Kasumi-1 (cell line): ENCODE measurements around the gene SLC22A14.
"Not testable (repeated sequence)": the region's sequence is repeated elsewhere in the genome, so short reads cannot be mapped to it uniquely, and the experiment has no call there.

Experiments
- DNase-seq, 2 experiments: peaks; one replicate each; lab custom pipeline; 2025; lab: John Stamatoyannopoulos, UW

SLC22A14 gene

DNA sequence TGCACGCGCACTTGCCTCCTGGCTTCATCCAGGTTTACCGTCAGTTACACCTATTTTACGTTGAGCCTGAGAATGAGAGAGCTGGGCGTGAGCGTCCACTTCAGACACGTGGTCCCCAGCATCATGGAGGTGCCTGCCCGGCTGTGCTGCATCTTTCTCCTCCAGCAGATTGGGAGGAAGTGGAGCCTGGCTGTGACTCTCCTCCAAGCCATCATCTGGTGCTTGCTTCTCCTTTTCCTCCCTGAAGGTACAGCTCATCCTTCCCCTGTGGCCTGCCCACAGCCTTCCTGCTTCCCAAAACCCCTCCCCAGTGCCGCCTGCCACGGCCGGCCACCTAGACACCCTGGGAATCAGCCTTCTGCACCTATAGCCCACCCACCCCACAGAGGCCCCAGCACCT lies 31.6 kb downstream of the SLC22A14 start:
- peak; percentile 70 to 73 for DNase-seq

DNA sequence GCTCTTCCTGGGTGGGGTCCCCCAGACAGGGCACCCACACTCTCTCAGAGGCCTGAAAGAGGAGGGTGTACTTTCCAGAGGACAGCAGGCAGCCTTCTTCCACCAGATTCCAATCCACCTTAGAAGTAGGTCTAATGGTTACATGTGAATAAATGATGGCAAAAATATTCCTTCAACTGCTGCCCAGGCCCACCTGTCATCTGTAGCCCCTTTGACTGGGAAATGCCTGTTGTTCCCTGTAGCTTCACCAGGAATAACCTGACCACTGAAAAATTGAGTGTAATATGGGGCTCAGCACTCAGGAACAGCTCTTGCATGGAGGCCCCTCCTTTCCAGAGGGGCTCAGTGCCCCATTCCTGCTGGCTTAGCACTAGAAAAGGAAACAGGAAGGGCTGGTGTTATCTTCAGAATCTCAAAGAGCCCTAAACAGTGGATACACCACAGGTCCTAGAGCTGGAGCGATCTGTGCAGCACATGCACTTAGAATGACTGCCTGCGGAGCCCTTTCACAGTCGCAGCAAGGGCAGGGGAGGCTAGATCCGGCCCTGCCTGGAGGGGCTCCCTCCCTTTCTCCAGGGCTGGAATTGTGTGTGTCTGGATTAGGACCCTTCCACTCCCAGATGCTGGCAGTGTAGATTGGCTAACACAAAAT lies 32.1 kb downstream of the SLC22A14 start:
- peak; percentile 71 to 73 for DNase-seq

DNA sequence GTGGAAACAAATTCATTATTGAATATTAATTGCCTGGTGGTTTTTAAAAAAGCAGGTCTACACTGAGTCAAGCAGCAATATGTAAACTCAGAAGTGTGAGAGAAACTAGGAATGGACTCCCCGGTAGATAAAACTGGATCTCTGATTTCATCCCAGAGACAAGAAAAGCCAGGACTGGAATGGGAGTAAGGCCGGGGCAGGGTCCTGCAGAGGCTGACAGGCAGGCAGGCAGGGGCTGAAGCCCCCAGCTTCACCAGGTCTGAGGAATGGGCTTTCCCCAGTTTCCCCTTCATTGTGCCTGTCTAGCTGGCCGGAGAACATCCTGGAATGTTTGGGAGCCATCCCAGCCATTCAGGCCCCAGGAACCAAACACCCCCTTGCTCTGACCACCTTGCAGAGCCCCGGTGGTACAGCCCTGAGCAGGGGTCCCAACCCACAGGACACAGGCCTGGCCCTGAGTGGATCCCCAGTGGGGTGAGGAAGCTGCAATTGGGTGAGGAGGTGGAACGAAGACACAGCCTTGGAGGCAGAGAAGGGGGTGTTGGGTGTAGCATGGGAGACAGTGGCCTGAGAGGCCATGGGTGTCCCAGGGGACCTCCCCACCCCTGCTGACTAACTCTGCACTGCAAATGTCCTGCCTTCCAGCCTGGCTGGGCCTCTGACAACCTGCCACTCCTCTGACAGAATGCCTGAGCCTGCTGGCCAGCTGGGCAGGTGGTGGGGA lies 32.8 kb downstream of the SLC22A14 start:
- DNase-seq, result peak in 1 of 2 experiments; percentile 15

DNA sequence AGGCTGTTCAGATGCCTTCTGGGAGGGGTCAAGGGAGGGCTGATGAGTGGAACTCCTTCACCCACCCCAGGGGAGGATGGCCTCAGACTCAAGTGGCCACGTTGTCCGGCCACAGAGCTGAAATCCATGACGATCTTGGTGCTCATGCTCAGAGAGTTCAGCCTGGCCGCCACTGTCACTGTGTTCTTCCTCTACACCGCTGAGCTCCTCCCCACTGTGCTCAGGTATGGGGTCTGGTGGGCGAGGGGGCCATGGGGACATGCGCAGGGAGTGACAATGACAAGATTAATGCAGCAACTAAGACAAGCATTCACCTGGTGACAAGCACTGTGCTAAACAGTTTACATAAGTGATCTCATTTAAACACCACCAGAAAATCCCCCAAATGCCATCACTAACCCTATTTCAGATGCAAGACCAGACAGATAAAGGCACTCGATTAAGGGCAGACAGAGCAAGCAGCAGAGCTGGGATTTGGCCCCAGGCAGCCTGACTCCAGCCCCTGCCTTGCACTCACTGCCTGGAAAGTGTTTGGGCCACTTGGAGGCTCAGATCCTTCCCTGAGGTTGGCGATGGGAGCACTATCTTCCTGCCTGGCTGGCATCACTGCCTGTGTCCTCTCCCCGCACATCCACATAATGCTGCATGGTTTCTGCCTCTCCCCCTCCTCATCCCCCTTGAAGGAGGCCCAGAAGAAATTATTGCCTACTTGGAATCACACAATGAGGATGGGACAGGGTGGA lies 33.6 kb downstream of the SLC22A14 start:
- no peak for DNase-seq

DNA sequence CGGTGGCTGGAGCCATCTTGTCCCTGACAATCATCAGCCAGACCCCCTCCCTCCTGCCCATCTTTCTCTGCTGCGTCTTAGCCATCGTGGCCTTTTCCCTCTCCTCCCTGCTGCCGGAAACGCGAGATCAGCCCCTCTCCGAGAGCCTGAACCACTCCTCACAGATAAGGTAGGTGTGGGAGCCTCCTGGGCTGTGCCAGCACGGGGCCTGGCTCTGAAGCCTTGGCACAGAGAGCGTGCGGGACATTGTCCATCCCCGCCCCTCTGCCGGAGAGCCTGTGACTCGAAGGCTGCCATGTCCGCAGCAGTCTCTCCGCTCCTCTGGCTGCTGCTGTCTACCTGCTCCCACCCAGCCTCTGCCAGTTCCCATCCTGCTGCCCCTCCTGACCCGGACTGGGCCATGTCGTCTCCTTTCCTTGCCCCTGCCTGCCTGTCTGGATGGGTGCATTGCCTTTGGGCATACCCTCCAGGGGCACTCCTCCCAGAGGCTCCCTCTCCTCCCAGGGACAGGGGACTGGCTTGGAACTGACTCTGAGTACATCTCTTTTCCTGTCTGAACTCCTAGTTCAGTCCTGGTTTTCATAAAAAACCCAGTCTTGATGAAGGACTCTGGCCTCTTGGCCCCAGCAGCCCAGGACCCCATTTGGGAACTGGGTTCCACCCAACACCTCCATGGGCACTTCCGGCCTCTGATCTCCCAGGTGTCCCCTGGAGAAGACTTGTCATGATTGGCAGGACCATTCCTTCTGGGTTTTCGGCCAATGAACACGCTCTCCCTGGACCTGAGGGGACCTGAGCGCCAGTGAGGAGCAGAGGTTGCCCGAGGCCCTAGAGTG lies 34.5 kb downstream of the SLC22A14 start:
- no peak for DNase-seq

DNA sequence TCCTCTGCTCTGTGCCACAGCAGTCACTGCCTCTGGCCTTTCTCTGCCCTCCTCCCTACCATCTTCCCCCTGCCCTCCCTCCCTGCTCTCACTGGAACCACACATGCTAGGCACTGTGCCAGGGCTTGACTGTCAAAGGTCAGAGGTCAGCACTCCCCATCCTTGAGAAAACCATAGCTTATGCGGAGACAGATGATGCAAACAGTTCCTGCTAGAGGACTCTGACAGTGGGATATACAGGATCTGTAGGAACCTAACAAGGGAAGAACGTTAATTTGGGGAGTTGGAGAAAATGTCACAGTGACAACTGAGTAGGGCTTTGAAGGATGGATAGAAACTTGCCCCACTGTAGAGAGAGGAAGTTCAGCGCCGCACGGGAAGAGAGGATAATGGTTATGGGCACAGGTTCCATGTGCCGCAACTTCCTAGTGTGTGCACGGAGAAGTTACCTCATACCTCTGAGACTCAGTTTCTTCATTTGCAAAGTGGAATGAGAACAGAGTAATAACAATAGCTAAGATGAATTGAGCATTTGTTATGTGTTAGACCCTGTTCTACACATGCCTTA lies 35.2 kb downstream of the SLC22A14 start:
- DNase-seq, result no peak

DNA sequence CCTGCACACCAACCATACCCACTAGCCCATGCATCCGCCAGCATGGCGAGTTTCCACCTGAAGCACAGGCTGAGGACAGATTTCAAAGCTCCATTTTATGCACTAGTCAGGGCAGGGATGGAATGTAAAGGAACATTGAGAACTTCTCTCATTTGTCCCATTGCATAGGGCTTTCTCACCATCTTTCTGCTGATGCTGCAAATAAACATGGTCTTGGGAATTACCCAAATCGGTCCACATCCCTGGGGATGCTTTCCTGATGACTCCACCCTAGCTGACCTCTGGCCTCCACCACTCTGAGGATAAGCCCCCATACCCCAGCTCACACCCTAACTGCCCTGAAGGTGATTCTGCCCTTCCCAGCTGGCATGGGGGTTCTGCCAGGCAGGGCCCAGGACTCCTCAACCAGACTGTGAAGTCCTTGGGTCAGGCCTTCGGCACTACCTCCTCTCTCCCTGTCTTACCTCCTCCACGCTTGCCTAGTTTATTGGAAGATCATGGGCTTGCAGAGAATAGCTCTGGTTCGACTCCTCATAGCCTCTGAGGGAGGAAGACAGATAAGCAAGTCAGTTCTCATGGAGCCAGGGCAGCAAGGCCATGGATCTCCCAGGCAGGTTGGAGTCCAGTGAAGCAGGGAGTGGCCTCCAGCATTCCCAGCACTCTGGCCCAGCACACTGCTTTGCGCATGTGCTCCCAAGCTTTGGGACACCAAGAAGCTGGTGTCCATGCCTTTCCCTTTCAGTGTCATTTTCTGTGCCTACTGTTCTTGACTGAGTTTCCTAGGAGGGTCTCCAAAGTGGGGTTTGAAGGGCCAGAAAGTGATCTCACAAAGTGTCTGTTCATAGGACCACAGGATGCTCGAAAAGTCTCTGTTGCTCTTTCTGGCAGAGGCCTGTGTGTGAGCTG lies 36.9 kb downstream of the SLC22A14 start:
- no peak for DNase-seq

DNA sequence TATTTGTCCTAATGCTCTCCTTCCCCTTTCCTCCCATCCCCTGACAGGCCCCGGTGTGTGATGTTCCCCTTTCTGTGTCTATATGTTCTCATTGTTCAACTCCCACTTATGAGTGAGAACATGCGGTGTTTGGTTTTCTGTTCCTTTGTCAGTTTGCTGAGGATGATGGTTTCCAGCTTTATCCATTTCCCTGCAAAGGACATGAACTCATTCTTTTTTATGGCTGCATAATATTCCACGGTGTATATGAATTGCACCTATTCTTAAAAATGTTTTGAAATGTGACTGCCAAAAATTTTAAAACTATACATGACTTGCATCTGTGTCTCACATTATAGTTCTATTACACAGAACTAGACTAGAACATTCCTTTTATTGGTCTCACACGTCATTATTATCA lies 38.5 kb downstream of the SLC22A14 start:
- DNase-seq, result not testable (repeated sequence)

DNA sequence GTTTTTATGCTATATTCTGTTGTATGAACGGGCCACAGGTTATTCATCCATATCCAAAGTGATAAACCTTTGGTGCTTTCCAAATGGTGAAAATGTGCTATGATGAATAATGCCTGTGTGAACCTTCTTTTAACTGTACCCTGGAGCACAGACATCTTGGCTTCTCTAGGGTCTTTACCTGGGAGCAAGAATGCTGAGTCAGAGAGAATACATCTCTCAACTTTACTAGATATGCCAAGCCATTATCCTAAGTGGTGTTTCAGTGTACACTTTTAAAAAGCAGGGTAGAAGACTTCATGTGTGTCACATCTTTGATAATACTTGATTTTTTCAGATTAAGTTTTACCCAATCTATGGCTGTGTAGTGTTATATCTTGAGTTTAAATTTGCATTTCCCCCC lies 41.0 kb downstream of the SLC22A14 start:
- no peak for DNase-seq

DNA sequence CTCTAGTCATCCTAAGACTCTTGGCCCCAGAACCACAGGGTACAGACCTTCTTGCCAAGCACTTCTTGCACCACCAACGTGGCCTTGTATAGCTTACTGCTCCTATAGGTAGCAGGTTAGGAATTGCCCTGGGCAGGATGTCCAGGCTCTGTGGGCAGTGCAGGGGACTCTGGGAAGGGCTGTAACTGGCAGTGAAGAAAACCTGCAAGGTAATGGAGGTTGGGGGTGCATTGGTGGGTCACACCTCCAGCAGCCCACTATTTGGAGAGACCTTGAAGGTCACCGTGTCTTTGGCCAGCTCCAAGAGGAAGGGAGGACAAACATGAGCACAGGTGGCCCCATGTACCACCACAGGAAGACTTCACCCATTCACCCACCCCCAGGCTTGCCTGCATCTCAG lies 43.2 kb downstream of the SLC22A14 start:
- no peak for DNase-seq

DNA sequence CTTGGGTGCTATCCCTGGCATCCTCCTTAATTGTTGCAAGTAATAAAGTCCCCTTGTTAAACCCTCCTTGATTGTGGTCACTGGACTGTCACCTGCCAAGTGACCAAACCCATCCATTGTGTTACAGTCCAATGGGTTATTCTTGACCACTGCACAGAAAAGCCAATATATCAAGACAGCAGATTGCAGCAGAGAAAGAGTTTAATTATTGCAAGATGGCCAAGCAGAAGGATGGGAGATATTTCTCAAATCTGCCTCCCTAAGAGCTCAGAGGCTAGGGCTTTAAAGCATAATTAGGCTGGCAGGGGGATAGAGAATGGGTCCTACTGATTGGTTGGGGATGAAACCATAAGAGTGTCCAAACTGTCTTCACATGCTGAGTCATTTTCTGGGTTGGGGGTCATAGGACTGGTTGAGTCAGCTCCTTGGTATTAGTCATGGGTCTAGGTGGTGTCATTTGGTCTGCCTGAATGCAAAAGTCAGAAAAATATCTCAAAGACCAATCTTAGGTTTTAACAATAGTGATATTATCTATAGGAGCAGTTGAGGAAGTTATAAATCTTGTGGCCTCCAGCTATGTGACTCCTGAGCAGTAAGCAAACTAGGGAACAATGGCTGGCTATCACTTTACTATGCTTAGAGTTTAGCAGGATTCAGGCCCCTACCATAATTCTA lies 45.4 kb downstream of the SLC22A14 start:
- DNase-seq, result no peak

DNA sequence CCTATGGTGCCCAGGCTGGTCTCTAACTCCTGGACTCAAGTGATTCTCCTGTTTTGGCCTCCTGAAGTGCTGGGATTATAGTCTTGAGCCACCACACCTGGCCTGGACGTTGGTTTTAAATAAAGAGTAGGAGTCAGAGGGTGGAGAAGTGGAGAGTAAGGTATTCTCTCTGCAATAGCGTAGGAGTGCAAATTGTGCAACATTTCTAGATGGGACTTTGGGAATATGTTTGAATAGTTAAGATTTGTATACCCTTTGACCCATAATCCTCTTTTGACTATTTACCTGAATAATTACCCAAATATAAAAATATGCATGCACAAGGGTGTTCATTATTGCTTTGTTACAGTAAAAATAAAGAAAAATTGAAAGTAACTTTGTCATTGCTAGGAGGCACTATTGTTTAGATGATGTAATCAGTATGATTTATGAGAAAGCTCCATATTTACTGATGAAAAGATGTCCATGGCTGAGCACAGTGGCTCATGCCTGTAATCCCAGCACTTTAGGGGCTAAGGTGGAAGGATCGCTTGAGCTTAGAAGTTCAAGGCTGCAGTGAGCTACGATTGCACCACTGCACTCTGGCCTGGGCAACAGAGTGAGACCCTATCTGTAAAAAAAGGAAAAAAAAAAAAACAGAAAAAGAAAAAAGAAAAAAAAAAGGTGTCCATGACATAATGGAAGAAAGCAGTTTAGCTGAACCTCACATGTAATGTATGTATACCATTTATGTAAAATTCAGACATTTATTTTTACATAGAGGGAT lies 49.3 kb downstream of the SLC22A14 start:
- DNase-seq, result no peak

DNA sequence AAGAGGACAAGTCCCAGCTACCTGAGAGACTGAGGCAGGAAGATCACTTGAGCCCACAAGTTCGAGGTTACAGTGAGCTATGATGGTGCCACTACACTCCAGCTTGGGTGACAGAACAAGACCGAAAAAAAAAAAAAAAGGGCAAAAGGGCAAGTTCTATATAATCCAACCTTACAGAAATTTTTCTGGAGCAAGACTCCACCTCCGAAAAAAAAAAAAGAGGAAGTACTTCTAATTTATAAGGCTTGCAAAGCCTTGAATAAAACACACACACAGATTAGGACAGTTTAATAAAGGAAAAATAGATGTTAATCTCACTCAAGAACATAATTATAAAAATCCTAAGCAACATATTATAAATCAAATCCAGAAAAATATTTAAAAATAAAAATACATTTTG lies 50.1 kb downstream of the SLC22A14 start:
- DNase-seq, result peak; percentile 42 to 54

DNA sequence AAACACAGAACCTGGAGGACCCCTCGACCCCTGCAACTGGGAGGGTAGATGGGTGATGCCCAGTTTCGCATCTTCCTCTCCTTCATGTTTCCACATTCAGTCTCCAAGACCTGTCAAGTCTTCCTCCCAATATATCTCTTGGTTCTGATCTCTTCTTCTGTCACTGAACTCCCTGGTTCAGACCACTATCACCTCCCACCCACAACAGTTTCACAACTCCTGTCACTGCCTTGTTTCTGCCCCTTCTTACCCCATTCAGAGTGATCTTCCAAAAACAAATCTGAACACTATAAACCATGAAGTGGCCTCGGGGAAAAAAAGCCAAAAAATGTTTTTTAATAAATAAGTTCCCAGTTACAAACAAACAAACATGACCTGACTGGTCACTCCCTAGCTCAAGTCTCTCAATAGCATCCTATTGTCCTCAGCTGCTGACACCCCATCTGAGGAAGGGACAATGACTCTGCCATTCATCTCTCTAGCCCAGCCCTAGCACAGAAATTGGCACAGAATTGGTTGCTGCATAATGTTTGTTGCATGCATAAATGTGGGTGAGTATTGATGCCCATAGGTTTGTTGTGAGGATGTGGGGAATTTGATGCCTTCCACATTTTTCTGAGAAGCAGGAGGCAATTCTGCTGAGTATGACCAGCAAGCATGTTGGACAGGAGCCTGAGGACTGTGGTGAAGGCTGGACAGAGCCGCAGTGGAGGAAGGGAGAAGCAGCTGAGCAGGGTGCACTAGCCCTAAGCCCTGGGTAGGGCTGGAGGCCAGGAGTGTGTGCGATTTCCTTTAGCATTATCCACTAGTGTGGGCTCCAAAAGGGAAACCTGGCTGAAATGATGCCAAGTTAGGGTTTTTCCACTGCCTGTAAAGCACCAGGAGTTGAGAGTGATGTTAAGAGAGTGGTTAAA lies 52.3 kb downstream of the SLC22A14 start:
- DNase-seq, result no peak

DNA sequence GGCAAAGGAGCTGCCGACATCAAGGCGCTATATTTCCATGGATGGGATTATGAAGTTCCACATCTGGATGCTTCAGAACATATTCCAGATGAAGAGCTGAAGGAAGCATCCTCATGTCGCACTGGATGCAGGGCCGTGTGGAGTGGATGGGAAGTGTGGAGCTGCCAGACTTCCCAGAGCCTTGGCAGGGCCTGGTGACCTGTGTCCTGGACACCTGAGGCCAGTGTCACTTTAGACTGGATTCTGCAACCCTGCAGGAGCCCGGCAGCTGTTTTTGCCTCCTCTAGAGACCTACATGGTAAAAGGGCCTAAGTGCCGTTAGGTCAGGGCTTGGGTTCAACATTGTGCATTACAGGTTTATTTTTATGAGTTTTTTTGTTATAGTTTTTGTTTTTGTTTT lies 53.2 kb downstream of the SLC22A14 start:
- DNase-seq, result no peak

DNA sequence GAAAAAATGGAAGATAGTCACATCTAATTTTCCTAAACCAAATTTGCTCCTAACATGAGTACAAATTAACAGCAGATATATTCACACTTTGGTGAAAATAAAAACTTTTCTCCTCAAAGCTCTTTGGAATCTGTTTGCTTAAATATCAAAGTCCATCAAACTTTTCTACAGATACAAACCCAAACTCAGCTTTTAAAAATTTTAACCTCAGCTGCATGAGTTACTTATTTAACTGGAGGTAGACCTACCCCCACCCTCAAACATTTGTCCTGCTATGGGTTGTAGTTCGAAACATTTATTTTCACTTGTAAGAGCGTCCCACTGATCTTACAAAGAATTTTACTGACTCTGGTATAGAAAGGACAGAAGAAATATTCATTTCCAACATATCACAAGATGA lies 55.6 kb downstream of the SLC22A14 start:
- no peak for DNase-seq

DNA sequence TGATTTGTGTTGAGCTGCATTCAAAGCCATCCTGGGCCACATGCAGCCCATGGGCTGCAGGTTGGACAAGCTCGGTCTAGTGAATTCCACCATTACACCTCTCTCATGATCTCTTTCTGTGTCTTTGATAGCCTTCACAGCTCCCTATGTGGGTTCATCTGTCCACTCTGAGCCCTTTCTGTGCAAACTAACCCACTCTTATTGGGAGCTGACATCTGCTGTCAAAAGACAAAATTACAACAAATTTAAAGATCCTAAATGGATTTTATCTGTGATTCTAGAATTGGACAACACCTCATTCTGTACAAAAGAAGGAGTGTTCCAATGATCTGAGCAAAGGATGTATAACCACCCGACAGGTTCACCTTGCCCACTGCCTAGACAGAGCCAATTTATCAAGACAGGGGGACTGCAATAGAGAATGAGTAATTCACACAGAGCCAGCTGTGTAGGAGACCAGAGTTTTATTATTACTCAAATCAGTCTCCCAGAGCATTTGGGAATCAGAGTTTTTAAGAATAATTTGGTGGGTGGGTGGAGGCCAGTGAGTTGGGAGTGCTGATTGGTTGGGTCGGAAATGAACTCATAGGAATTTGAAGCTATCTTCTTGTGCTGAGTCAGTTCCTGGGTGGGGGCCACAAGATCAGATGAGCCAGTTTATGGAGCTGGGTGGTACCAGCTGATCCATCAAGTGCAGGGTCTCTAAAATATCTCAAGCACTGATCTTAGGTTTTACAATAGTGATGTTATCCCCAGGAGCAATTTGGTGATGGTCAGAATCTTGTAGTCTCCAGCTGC lies 61.9 kb downstream of the SLC22A14 start:
- peak; percentile 31 to 62 for DNase-seq
